Gastroesophageal sphincter (tissue), 4 donors: ENCODE data around the gene ZCCHC3. TPM values are rescaled to one million over a fixed set of nuclear protein-coding genes. Genes with fewer than 3 reads are reported as not detected.
A peak's percentile ranks its signal among the peaks of the same experiment; 100 is the strongest.

ENCODE experiments used
- ATAC-seq: fragments of 150-250 bp; one replicate; pipeline ENCODE4 v1.9.1; 2016; ENCODE audit warnings: mild to moderate bottlenecking, moderate library complexity
- H3K27ac ChIP-seq, 4 donors: fragments of 200-600 bp; sonication (generic) in 3 of 4; 1 replicate in 3 of 4; 2 replicates in 1 of 4; pipeline ENCODE4 v1.5.1; 2016 to 2019
- H3K27me3 ChIP-seq: fragments of 200-600 bp; sonication (generic); one replicate; pipeline ENCODE4 v1.5.1; 2019
- H3K36me3 ChIP-seq, 2 donors: fragments of 200-600 bp; sonication (generic); one replicate each; pipeline ENCODE4 v1.5.1; 2019; ENCODE audit warnings: control low read depth in 1 of 2
- H3K4me1 ChIP-seq, 3 donors: fragments of 200-600 bp; sonication (generic); 1 replicate in 2 of 3; 2 replicates in 1 of 3; pipeline ENCODE4 v1.5.1; 2016 to 2019; ENCODE audit warnings: control low read depth in 2 of 3
- H3K4me3 ChIP-seq, 2 donors: fragments of 200-600 bp; sonication (generic); one replicate each; pipeline ENCODE4 v1.5.1; 2019; ENCODE audit warnings: mild to moderate bottlenecking in 1 of 2, moderate library complexity in 1 of 2
- H3K9me3 ChIP-seq, 3 donors: fragments of 200-600 bp; sonication (generic); one replicate each; pipeline ENCODE4 v1.5.1; 2017 to 2019; ENCODE audit warnings: control low read depth in 2 of 3
- EP300 ChIP-seq: sonication (generic); formaldehyde crosslinking; IDR thresholded peaks from one replicate; pipeline ENCODE4 v1.6.1; 2017; ENCODE audit warnings: antibody characterized with exemption, mild to moderate bottlenecking
- POLR2A ChIP-seq, 2 donors: fragments of 450-650 bp; IDR thresholded peaks; one replicate each; pipeline ENCODE4 v1.6.1; 2017; ENCODE audit warnings: antibody characterized with exemption in 2 of 2, mild to moderate bottlenecking in 2 of 2, moderate library complexity in 1 of 2
- POLR2AphosphoS5 ChIP-seq: sonication (generic); formaldehyde crosslinking; IDR thresholded peaks from one replicate; pipeline ENCODE4 v1.6.1; 2017; ENCODE audit warnings: antibody characterized with exemption
- WGBS, 2 donors: methylation state at CpG; one replicate each; pipeline ENCODE4 v1.1.5; 2018; ENCODE audit warnings: low coverage in 1 of 2; 5-methylcytosine and 5-hydroxymethylcytosine counted together
- total RNA-seq, 4 donors: library from RNA; depleted of rRNA; stranded (reverse); fragments of >200 nt; gene quantifications; one replicate each; pipeline ENCODE4 v1.1.0, GENCODE V29; 2016
- TF ChIP-seq, protein P1 (sequence below), 4 experiments: fragments of 200-600 bp in 2 of 4; fragments of 450-650 bp in 2 of 4; sonication (generic) in 1 of 4; IDR thresholded peaks; one replicate each; pipeline ENCODE4 v1.5.1; 2017 to 2019; ENCODE audit warnings: antibody characterized with exemption in 4 of 4, mild to moderate bottlenecking in 2 of 4, moderate library complexity in 2 of 4

ZCCHC3 gene
- total RNA-seq, 4 donors from 2014 or later, result 17.4 to 24.0 (median 21.4) TPM

DNA sequence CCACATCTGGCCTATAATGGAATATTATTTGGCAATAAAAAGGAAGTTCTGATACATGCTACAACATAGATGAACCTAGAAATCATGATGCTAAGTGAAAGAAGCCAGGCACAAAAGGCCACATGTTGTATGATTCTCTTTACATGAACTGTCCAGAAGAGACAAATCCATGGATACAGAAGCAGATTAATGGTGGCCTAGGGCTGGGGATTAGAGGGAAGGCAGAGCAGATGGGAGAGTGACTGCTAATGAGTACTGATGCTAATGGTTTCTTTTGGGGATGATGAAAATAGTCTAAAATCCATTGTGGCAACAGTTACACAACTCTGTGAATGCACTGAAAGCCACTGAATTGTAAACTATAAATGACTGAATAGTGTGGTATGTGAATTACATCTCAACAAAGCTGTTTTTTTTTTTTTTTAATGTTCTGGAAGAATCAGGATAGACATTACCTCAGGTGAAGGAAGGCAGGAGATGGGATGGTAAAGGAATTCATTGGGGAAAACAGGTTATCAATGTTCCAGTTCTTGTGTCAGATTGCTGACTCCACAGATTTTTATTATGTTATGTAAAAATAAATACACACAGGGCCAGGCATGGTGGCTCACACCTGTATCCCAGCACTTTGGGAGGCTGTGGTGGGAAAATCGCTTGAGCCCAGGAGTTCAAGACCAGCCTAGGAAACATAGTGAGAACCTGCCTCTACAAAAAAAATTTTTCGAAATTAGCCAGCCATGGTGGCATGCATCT lies 19.1 kb downstream of the ZCCHC3 start:
- no peak for ATAC-seq
- Histone ChIP-seq H3K9me3 (no peaks in the 10 kb centered on the region), H3K4me1 (no peaks in the 10 kb centered on the region), H3K36me3 (peaks cover 0 to 42% of the 10 kb centered on the region in 2 donors), H3K27me3 (no peaks in the 10 kb centered on the region), H3K4me3 (no peak overlapping the region), H3K27ac (no peak overlapping the region)
- TF ChIP-seq, protein P1, sequence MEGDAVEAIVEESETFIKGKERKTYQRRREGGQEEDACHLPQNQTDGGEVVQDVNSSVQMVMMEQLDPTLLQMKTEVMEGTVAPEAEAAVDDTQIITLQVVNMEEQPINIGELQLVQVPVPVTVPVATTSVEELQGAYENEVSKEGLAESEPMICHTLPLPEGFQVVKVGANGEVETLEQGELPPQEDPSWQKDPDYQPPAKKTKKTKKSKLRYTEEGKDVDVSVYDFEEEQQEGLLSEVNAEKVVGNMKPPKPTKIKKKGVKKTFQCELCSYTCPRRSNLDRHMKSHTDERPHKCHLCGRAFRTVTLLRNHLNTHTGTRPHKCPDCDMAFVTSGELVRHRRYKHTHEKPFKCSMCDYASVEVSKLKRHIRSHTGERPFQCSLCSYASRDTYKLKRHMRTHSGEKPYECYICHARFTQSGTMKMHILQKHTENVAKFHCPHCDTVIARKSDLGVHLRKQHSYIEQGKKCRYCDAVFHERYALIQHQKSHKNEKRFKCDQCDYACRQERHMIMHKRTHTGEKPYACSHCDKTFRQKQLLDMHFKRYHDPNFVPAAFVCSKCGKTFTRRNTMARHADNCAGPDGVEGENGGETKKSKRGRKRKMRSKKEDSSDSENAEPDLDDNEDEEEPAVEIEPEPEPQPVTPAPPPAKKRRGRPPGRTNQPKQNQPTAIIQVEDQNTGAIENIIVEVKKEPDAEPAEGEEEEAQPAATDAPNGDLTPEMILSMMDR (IDR thresholded peaks at IDR 0.05), result no peak
- TF ChIP-seq POLR2A (IDR thresholded peaks at IDR 0.05) (no peak), POLR2AphosphoS5 (no peak), EP300 (no peak)
- 87 to 100% methylated on average over 1 to 2 of the region's 2 CpGs for WGBS, 2 donors

DNA sequence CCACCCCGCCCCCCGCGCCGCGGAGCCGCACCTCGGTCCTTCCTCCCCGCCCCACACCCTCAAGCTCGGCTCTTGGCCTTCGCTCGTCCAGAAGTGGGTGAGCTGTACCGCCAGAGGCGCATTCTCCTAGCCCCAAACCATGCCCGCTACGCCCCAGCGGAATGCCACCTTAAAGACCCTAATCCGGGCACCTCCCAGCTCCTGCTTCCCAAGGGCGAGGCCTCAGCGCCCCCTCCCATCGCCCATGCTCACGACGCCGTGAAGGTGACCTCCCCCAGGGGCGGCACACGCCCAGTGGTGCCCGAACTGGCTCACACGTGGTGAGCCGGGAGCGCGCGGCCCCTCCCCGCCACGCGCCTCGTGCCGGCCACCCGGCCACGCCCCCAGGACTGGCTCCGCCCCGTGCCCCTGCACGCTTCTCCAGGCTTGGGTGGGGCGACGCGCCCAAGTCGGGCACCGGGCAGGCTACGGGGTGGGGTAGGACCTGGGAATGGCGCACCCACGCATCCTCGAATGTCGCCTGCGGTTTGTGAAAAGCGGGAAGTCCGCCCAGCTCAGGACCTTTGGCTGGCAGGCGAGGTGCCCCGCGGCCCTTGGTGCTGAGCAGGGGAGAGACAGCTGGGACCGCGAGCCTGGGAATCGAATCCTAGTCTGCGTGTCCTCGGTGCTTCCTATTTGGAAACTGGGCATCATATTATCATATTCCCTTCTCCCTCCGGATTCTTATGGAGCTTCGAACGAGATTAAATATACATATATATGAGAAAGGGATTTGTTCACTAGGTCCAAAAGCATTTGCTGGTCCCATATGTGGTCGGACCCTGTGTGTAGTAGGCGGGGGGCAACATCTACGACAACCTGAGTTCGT lies 27.0 kb downstream of the ZCCHC3 start:
- H3K4me1 ChIP-seq, result peaks cover 0 to 55% (median 7%) of the 10 kb centered on the region in 3 donors
- ATAC-seq, result peak; percentile 75
- H3K36me3 ChIP-seq, result peaks cover 0 to 21% of the 10 kb centered on the region in 2 donors
- WGBS, 2 donors, result 0% methylated on average over 3 to 10 of the region's 69 CpGs
- no peaks in the 10 kb centered on the region for H3K9me3 ChIP-seq
- peak overlapping the region; percentile 64 to 83 for H3K4me3 ChIP-seq
- H3K27ac ChIP-seq, result peak overlapping the region; percentile 95 to 97 (median 96)
- no peaks in the 10 kb centered on the region for H3K27me3 ChIP-seq
- TF ChIP-seq POLR2AphosphoS5 (peak; percentile 91), POLR2A (IDR thresholded peaks at IDR 0.05) (peak; percentile 60 to 81), EP300 (no peak)
- TF ChIP-seq, protein P1 (IDR thresholded peaks at IDR 0.05), result peak in 3 of 4 experiments; percentile 40 to 62 (median 45)

DNA sequence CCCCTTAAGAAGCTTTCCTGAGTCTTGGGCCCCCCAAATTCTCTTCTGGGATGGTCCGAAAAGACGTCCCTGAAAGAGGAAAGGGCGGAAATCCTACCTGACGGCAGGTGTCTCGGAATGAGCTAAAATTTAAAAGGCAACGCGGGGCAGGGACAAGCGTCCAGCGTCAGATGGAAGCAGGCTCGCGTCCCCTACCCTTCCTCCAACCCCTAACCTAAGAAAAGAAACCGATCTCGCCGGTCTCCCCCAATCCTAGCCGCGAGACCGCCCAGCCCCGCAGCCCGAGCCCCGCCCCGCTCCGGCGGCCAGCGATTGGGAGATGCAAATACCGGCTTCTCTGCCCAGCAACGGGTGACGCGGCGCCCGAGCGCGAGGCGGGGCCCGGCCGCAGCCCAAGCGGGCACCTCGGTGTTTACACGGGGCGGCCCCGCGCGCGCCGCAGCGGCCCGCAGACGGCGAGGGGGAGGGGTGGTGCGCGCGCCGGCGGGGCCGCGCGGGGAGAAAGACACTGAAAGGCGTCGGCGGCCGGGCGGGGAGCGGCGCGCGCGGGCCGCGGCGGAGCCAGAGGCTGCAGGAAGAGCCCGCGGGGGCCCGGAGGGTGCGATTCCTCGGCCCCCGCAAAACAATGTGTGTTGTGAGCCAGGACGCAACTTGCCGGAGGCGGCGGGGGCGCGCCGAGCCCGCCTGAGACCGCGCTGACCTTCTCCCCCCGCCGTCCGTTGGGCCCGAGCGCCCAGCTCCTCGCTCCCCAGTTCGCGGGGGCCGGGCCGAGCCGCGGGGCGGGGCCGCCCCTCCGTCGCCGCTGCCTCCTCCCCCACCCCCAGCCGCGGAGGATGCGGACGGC lies 27.9 kb downstream of the ZCCHC3 start, which contains the start of gene SOX12:
Gene SOX12 (plus strand): TSS at position 508 of the 844 bp plus-strand sequence. CDS start 373 bp downstream, outside the sequence.
- peaks cover 0 to 12% of the 10 kb centered on the region in 2 donors for H3K36me3 ChIP-seq
- no peaks in the 10 kb centered on the region for H3K27me3 ChIP-seq
- no peak for TF ChIP-seq EP300
- TF ChIP-seq, protein P1 (IDR thresholded peaks at IDR 0.05), result no peak
- TF ChIP-seq POLR2A (IDR thresholded peaks at IDR 0.05), result peak; percentile 13 to 50
- TF ChIP-seq POLR2AphosphoS5, result peak; percentile 82
- peak within 1 kb of the TSS; percentile 64 to 83 for H3K4me3 ChIP-seq
- 3% methylated on average over 5 of the region's 106 CpGs; no CpG with 5 or more reads in 1 of the 2 donors for WGBS, 2 donors
- peak; percentile 85 for ATAC-seq
- peaks cover 0 to 63% (median 13%) of the 10 kb centered on the region in 3 donors for H3K4me1 ChIP-seq
- no peaks in the 10 kb centered on the region for H3K9me3 ChIP-seq
- peak within 1 kb of the TSS; percentile 95 to 97 (median 96) for H3K27ac ChIP-seq

DNA sequence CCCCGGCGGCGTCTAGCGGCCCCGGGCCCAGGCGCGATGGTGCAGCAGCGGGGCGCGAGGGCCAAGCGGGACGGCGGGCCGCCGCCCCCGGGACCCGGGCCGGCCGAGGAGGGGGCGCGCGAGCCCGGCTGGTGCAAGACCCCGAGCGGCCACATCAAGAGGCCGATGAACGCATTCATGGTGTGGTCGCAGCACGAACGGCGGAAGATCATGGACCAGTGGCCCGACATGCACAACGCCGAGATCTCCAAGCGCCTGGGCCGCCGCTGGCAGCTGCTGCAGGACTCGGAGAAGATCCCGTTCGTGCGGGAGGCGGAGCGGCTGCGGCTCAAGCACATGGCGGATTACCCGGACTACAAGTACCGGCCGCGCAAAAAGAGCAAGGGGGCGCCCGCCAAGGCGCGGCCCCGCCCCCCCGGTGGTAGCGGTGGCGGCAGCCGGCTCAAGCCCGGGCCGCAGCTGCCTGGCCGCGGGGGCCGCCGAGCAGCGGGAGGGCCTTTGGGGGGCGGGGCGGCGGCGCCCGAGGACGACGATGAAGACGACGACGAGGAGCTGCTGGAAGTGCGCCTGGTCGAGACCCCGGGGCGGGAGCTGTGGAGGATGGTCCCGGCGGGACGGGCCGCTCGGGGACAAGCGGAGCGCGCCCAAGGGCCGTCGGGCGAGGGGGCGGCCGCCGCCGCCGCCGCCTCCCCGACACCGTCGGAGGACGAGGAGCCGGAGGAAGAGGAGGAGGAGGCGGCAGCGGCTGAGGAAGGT lies 28.7 kb downstream of the ZCCHC3 start:
- Histone ChIP-seq H3K4me3 (peak overlapping the region; percentile 44 to 83), H3K9me3 (no peaks in the 10 kb centered on the region), H3K27ac (peak overlapping the region; percentile 45 to 97 (median 95)), H3K27me3 (no peaks in the 10 kb centered on the region), H3K4me1 (peaks cover 0 to 71% (median 15%) of the 10 kb centered on the region in 3 donors), H3K36me3 (peaks cover 0 to 4% of the 10 kb centered on the region in 2 donors)
- TF ChIP-seq POLR2A (IDR thresholded peaks at IDR 0.05), result no peak
- TF ChIP-seq, protein P1 (IDR thresholded peaks at IDR 0.05), result peak in 1 of 4 experiments; percentile 27
- WGBS, 2 donors, result 3% methylated on average over 5 of the region's 103 CpGs; no CpG with 5 or more reads in 1 of the 2 donors
- peak; percentile 8 for ATAC-seq
